GM12892 (cell line): ENCODE results near the gene EFNB3.
A peak's percentile ranks its signal among the peaks of the same experiment; 100 is the strongest.

Experiments
- POLR2A ChIP-seq: IDR thresholded peaks from 2 replicates; pipeline ENCODE4 v1.6.1; 2011; ENCODE audit warnings: low read depth, low read length, control low read depth
- POLR2AphosphoS5 ChIP-seq: IDR thresholded peaks from 2 replicates; pipeline ENCODE4 v1.6.1; 2011; ENCODE audit warnings: low read depth, low read length, control low read depth
- TAF1 ChIP-seq: IDR thresholded peaks from 2 replicates; pipeline ENCODE4 v1.6.1; 2011; ENCODE audit warnings: low read depth, mild to moderate bottlenecking, control low read depth, low read length, borderline replicate concordance

GRCh38 chr17:7687908-7688807 lies 16.8 kb upstream of the EFNB3 start, which contains the start of gene WRAP53:
- TF ChIP-seq POLR2A (peak; percentile 62; the same call in 1 of the 2 replicates), POLR2AphosphoS5 (peak; percentile 72; the same call in 1 of the 2 replicates), TAF1 (peak; percentile 29; the same call in 1 of the 2 replicates)
